Measurements from ENCODE around the gene CCNA2.
A peak's percentile ranks its signal among the peaks of the same experiment; 100 is the strongest.

The CCNA2 gene

DNA sequence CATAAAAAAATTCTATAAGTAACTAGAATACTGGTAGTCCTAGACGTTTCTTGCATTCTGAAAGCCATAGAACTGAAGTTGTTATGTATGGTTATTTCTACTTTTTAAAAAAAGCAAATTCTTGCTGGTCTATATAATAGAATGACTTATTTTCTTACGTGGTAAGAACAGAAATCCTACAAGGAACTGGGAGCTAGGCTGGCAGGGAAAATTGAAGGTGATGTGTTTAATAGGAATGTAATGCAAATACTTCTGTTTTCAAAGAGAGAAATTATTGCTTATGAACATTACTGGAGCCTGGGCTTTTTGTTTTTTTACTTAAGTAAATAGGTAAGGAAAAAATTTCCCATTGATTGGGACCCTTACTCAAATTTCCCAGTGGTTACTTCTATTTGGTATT lies 8.9 kb downstream of the CCNA2 start:
- Histone ChIP-seq H3K27ac (replicated peaks; ENCODE audit: low read length) (no peak overlapping the region), H2AK5ac (ENCODE audit: low read depth, low read length) (no peak overlapping the region), H3K9me3 (replicated peaks in 1 of 2; ENCODE audit: control insufficient read depth in 2 of 2, insufficient read depth in 1 of 2, low read depth in 1 of 2, low read length in 2 of 2) (no peaks in the 10 kb centered on the region), H3K23ac (ENCODE audit: low read depth, low read length, poor library complexity) (no peak overlapping the region), H3K4me2 (ENCODE audit: insufficient read depth, low read length, poor library complexity, severe bottlenecking) (no peak overlapping the region), H3K79me1 (ENCODE audit: low read depth, low read length) (no peaks in the 10 kb centered on the region), H4K8ac (ENCODE audit: low read depth, low read length) (no peak overlapping the region), H3K4ac (ENCODE audit: low read length) (no peak overlapping the region), H3K14ac (ENCODE audit: low read length) (no peak overlapping the region), H2BK5ac (ENCODE audit: low read length) (no peak overlapping the region), H2BK12ac (ENCODE audit: low read length) (no peak overlapping the region), H3K36me3 (replicated peaks in 1 of 2; ENCODE audit: control insufficient read depth in 2 of 2, insufficient read depth in 2 of 2, low read length in 2 of 2) (peaks cover 15 to 100% of the 10 kb centered on the region in 2 donors), H3K9ac (ENCODE audit: low read depth, low read length, poor library complexity) (no peak overlapping the region), H3K18ac (ENCODE audit: low read length) (no peak overlapping the region), H3K4me1 (ENCODE audit: control insufficient read depth in 2 of 2, insufficient read depth in 1 of 2, low read depth in 1 of 2, low read length in 2 of 2) (no peaks in the 10 kb centered on the region), H4K91ac (ENCODE audit: low read depth, low read length, poor library complexity) (no peak overlapping the region), H2BK15ac (ENCODE audit: low read length) (no peak overlapping the region), H3K27me3 (ENCODE audit: control insufficient read depth in 3 of 3, insufficient read depth in 3 of 3, low read depth in 1 of 3, low read length in 3 of 3) (no peaks in the 10 kb centered on the region), H2AFZ (ENCODE audit: low read length) (no peak overlapping the region), H2BK120ac (ENCODE audit: low read depth, low read length) (no peak overlapping the region), H3K4me3 (ENCODE audit: low read length in 2 of 2) (no peak overlapping the region)
- no peak for DNase-seq (ENCODE audit: low spot score)
- no CpG with 5 or more reads among the region's 2 CpGs for WGBS, 2 donors (ENCODE audit: extremely low coverage in 2 of 2, insufficient read length in 2 of 2, insufficient replicate concordance in 1 of 2)

DNA sequence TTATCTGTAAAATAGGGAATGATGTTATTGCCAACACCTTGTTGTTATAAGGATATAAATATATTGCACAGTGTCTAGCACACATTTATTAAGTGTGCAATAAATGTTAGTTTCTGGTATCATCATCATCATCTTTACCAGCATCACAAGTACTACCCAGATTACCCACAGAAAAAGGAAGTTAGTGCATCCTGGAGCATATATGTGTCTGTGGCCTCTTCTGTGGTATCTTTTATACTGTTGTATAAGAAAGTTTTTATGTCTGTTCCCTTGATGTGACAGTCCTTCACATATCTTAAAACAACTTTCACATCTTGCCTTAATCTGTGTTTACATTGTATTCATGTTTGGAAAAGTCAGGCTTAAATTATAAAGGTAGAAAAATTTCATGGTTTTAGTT lies 12.6 kb downstream of the CCNA2 start:
- Histone ChIP-seq H3K9ac (ENCODE audit: low read depth, low read length, poor library complexity) (no peak overlapping the region), H3K18ac (ENCODE audit: low read length) (no peak overlapping the region), H3K14ac (ENCODE audit: low read length) (no peak overlapping the region), H3K9me3 (replicated peaks in 1 of 2; ENCODE audit: control insufficient read depth in 2 of 2, insufficient read depth in 1 of 2, low read depth in 1 of 2, low read length in 2 of 2) (no peaks in the 10 kb centered on the region), H3K4me3 (ENCODE audit: low read length in 2 of 2) (no peak overlapping the region), H3K4me2 (ENCODE audit: insufficient read depth, low read length, poor library complexity, severe bottlenecking) (no peak overlapping the region), H3K4me1 (ENCODE audit: control insufficient read depth in 2 of 2, insufficient read depth in 1 of 2, low read depth in 1 of 2, low read length in 2 of 2) (no peaks in the 10 kb centered on the region), H3K27me3 (ENCODE audit: control insufficient read depth in 3 of 3, insufficient read depth in 3 of 3, low read depth in 1 of 3, low read length in 3 of 3) (no peaks in the 10 kb centered on the region), H4K91ac (ENCODE audit: low read depth, low read length, poor library complexity) (no peak overlapping the region), H2BK120ac (ENCODE audit: low read depth, low read length) (no peak overlapping the region), H4K8ac (ENCODE audit: low read depth, low read length) (no peak overlapping the region), H2BK12ac (ENCODE audit: low read length) (no peak overlapping the region), H2AFZ (ENCODE audit: low read length) (no peak overlapping the region), H2BK15ac (ENCODE audit: low read length) (no peak overlapping the region), H3K36me3 (replicated peaks in 1 of 2; ENCODE audit: control insufficient read depth in 2 of 2, insufficient read depth in 2 of 2, low read length in 2 of 2) (peaks cover 3 to 99% of the 10 kb centered on the region in 2 donors), H2AK5ac (ENCODE audit: low read depth, low read length) (no peak overlapping the region), H3K27ac (replicated peaks; ENCODE audit: low read length) (no peak overlapping the region), H3K4ac (ENCODE audit: low read length) (no peak overlapping the region), H3K79me1 (ENCODE audit: low read depth, low read length) (no peaks in the 10 kb centered on the region), H3K23ac (ENCODE audit: low read depth, low read length, poor library complexity) (no peak overlapping the region), H2BK5ac (ENCODE audit: low read length) (no peak overlapping the region)
- no peak for DNase-seq (ENCODE audit: low spot score)

DNA sequence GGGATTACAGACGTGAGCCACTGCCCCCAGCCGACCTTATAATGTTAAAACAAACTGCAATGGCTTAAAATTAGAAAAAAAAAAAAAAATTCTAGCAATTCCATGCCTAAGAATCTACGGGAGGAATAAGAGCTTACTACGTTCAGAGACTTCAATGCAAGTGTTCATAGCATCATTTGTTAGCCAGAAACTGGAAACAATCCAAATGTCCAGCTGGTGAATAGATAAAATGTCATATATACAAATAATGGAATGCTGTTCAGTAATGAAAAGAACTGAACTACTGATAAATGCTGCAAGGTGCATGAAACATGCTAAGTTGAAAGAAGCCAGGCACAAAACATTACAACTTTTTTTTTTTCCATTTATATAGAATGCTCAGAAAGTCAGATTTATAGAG lies 17.3 kb downstream of the CCNA2 start:
- DNase-seq (ENCODE audit: low spot score): no peak
- Histone ChIP-seq H2BK12ac (ENCODE audit: low read length) (no peak overlapping the region), H3K27ac (replicated peaks; ENCODE audit: low read length) (no peak overlapping the region), H3K4me3 (ENCODE audit: low read length in 2 of 2) (no peak overlapping the region), H3K27me3 (ENCODE audit: control insufficient read depth in 3 of 3, insufficient read depth in 3 of 3, low read depth in 1 of 3, low read length in 3 of 3) (no peaks in the 10 kb centered on the region), H2AFZ (ENCODE audit: low read length) (no peak overlapping the region), H3K4me1 (ENCODE audit: control insufficient read depth in 2 of 2, insufficient read depth in 1 of 2, low read depth in 1 of 2, low read length in 2 of 2) (peaks cover 0 to 2% of the 10 kb centered on the region in 2 donors), H3K18ac (ENCODE audit: low read length) (no peak overlapping the region), H3K79me1 (ENCODE audit: low read depth, low read length) (peaks cover 1% of the 10 kb centered on the region), H3K4me2 (ENCODE audit: insufficient read depth, low read length, poor library complexity, severe bottlenecking) (no peak overlapping the region), H3K14ac (ENCODE audit: low read length) (no peak overlapping the region), H2BK5ac (ENCODE audit: low read length) (no peak overlapping the region), H3K4ac (ENCODE audit: low read length) (no peak overlapping the region), H2AK5ac (ENCODE audit: low read depth, low read length) (no peak overlapping the region), H3K9ac (ENCODE audit: low read depth, low read length, poor library complexity) (no peak overlapping the region), H3K36me3 (replicated peaks in 1 of 2; ENCODE audit: control insufficient read depth in 2 of 2, insufficient read depth in 2 of 2, low read length in 2 of 2) (peaks cover 9 to 95% of the 10 kb centered on the region in 2 donors), H3K9me3 (replicated peaks in 1 of 2; ENCODE audit: control insufficient read depth in 2 of 2, insufficient read depth in 1 of 2, low read depth in 1 of 2, low read length in 2 of 2) (no peaks in the 10 kb centered on the region), H2BK15ac (ENCODE audit: low read length) (no peak overlapping the region), H4K8ac (ENCODE audit: low read depth, low read length) (no peak overlapping the region), H2BK120ac (ENCODE audit: low read depth, low read length) (no peak overlapping the region), H4K91ac (ENCODE audit: low read depth, low read length, poor library complexity) (no peak overlapping the region), H3K23ac (ENCODE audit: low read depth, low read length, poor library complexity) (no peak overlapping the region)
- no CpG with 5 or more reads among the region's 4 CpGs for WGBS, 2 donors (ENCODE audit: extremely low coverage in 2 of 2, insufficient read length in 2 of 2, insufficient replicate concordance in 1 of 2)

DNA sequence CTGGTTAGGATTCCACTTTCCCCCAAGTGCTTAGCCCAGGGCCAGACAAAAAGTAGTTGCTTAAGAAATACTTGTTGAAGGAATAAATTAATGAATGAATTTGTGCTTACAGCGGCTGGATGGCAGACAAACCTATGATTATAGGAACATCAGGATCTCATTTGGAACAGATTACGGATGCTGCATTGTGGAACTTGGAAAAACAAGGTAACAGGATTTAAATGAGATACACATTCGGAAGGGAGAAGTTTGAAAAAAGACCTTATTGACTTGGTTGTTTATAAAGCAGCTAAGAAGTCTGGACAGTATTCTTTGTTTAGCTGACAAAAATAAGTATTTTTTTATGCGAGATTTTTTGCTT lies 22.0 kb downstream of the CCNA2 start:
- no peak overlapping the region for H2BK120ac ChIP-seq (ENCODE audit: low read depth, low read length)
- peaks cover 1% of the 10 kb centered on the region for H3K79me1 ChIP-seq (ENCODE audit: low read depth, low read length)
- H3K27me3 ChIP-seq (ENCODE audit: control insufficient read depth in 3 of 3, insufficient read depth in 3 of 3, low read depth in 1 of 3, low read length in 3 of 3): no peaks in the 10 kb centered on the region
- peak overlapping the region; percentile 34 for H2AK5ac ChIP-seq (ENCODE audit: low read depth, low read length)
- no peak for DNase-seq (ENCODE audit: low spot score)
- no peak overlapping the region for H2BK12ac ChIP-seq (ENCODE audit: low read length)
- peaks cover 0 to 5% of the 10 kb centered on the region in 2 donors for H3K4me1 ChIP-seq (ENCODE audit: control insufficient read depth in 2 of 2, insufficient read depth in 1 of 2, low read depth in 1 of 2, low read length in 2 of 2)
- H3K27ac ChIP-seq (replicated peaks; ENCODE audit: low read length): no peak overlapping the region
- H3K18ac ChIP-seq (ENCODE audit: low read length): no peak overlapping the region
- H4K8ac ChIP-seq (ENCODE audit: low read depth, low read length): no peak overlapping the region
- WGBS, 2 donors (ENCODE audit: extremely low coverage in 2 of 2, insufficient read length in 2 of 2, insufficient replicate concordance in 1 of 2): no CpG with 5 or more reads among the region's 4 CpGs
- H3K23ac ChIP-seq (ENCODE audit: low read depth, low read length, poor library complexity): no peak overlapping the region
- peaks cover 9 to 49% of the 10 kb centered on the region in 2 donors for H3K36me3 ChIP-seq (replicated peaks in 1 of 2; ENCODE audit: control insufficient read depth in 2 of 2, insufficient read depth in 2 of 2, low read length in 2 of 2)
- no peaks in the 10 kb centered on the region for H3K9me3 ChIP-seq (replicated peaks in 1 of 2; ENCODE audit: control insufficient read depth in 2 of 2, insufficient read depth in 1 of 2, low read depth in 1 of 2, low read length in 2 of 2)
- peak overlapping the region; percentile 68 to 89 for H3K4me3 ChIP-seq (ENCODE audit: low read length in 2 of 2)
- no peak overlapping the region for H3K14ac ChIP-seq (ENCODE audit: low read length)
- no peak overlapping the region for H3K4ac ChIP-seq (ENCODE audit: low read length)
- H4K91ac ChIP-seq (ENCODE audit: low read depth, low read length, poor library complexity): no peak overlapping the region
- peak overlapping the region; percentile 84 for H2AFZ ChIP-seq (ENCODE audit: low read length)
- peak overlapping the region; percentile 66 for H3K4me2 ChIP-seq (ENCODE audit: insufficient read depth, low read length, poor library complexity, severe bottlenecking)
- no peak overlapping the region for H2BK5ac ChIP-seq (ENCODE audit: low read length)
- no peak overlapping the region for H2BK15ac ChIP-seq (ENCODE audit: low read length)
- H3K9ac ChIP-seq (ENCODE audit: low read depth, low read length, poor library complexity): no peak overlapping the region

Measured in neuronal stem cell (in vitro differentiated cells).